HCT116 (cell line): ENCODE data around the gene DAPK3.

Experiments
- POLR2AphosphoS5 ChIP-seq: IDR thresholded peaks from 2 replicates; pipeline ENCODE4 v1.6.1; 2011; ENCODE audit warnings: mild to moderate bottlenecking, low read depth, low read length, moderate library complexity
- RAD21 ChIP-seq: IDR thresholded peaks from 2 replicates; pipeline ENCODE4 v1.6.1; 2012; ENCODE audit warnings: low read depth, mild to moderate bottlenecking
- SIN3A ChIP-seq: IDR thresholded peaks from 2 replicates; pipeline ENCODE4 v1.6.1; 2012; ENCODE audit warnings: low read depth
- TF ChIP-seq, protein P1 (sequence below), 3 experiments: fragments of 200-600 bp in 1 of 3; sonication (generic) in 1 of 3; IDR thresholded peaks in 2 of 3; conservative IDR thresholded peaks in 1 of 3; 2 replicates each; pipeline ENCODE4 v1.5.1; 2012 to 2017; ENCODE audit warnings: low read depth in 2 of 3, low read length in 2 of 3, antibody characterized with exemption in 1 of 3, borderline replicate concordance in 1 of 3, control low read depth in 1 of 3, mild to moderate bottlenecking in 1 of 3, mixed read lengths in 1 of 3, mixed run types in 1 of 3, moderate library complexity in 1 of 3; ENCODE audit not compliant: insufficient read depth in 1 of 3
- TF ChIP-seq, protein P2 (sequence below): IDR thresholded peaks from 2 replicates; pipeline ENCODE4 v1.6.1; 2012; ENCODE audit warnings: low read depth

DNA sequence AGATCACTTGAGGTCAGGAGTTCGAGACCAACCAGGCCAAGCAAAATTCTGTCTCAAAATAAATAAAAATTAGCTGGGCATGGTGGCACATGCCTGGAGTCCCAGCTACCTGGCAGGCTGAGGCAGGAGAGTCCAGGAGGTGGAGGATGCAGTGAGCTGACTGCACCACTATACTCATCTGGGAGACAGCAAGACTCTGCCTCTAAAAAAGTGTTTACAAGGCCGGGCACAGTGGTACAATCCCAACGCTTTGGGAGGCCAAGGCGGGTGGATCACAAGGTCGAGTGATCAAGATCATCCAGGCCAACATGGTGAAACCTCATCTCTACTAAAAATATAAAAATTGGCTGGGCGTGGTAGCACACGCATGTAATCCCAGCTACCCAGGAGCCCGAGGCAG lies 4.2 kb upstream of the DAPK3 start:
- TF ChIP-seq RAD21 (no peak), SIN3A (no peak), POLR2AphosphoS5 (no peak; the same call in 1 of the 2 replicates)
- TF ChIP-seq, protein P1, sequence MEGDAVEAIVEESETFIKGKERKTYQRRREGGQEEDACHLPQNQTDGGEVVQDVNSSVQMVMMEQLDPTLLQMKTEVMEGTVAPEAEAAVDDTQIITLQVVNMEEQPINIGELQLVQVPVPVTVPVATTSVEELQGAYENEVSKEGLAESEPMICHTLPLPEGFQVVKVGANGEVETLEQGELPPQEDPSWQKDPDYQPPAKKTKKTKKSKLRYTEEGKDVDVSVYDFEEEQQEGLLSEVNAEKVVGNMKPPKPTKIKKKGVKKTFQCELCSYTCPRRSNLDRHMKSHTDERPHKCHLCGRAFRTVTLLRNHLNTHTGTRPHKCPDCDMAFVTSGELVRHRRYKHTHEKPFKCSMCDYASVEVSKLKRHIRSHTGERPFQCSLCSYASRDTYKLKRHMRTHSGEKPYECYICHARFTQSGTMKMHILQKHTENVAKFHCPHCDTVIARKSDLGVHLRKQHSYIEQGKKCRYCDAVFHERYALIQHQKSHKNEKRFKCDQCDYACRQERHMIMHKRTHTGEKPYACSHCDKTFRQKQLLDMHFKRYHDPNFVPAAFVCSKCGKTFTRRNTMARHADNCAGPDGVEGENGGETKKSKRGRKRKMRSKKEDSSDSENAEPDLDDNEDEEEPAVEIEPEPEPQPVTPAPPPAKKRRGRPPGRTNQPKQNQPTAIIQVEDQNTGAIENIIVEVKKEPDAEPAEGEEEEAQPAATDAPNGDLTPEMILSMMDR (IDR thresholded peaks at IDR 0.05 in 2 of 3, conservative IDR thresholded peaks at IDR 0.05 in 1 of 3; ENCODE audit: borderline replicate concordance in 1 of 3, insufficient read depth in 1 of 3, low read depth in 2 of 3, low read length in 2 of 3) = no peak
- TF ChIP-seq, protein P2, sequence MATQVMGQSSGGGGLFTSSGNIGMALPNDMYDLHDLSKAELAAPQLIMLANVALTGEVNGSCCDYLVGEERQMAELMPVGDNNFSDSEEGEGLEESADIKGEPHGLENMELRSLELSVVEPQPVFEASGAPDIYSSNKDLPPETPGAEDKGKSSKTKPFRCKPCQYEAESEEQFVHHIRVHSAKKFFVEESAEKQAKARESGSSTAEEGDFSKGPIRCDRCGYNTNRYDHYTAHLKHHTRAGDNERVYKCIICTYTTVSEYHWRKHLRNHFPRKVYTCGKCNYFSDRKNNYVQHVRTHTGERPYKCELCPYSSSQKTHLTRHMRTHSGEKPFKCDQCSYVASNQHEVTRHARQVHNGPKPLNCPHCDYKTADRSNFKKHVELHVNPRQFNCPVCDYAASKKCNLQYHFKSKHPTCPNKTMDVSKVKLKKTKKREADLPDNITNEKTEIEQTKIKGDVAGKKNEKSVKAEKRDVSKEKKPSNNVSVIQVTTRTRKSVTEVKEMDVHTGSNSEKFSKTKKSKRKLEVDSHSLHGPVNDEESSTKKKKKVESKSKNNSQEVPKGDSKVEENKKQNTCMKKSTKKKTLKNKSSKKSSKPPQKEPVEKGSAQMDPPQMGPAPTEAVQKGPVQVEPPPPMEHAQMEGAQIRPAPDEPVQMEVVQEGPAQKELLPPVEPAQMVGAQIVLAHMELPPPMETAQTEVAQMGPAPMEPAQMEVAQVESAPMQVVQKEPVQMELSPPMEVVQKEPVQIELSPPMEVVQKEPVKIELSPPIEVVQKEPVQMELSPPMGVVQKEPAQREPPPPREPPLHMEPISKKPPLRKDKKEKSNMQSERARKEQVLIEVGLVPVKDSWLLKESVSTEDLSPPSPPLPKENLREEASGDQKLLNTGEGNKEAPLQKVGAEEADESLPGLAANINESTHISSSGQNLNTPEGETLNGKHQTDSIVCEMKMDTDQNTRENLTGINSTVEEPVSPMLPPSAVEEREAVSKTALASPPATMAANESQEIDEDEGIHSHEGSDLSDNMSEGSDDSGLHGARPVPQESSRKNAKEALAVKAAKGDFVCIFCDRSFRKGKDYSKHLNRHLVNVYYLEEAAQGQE = no peak
